CD14-positive monocyte (primary cell): ENCODE data around the gene TMEM132E. TPM values are rescaled to one million over a fixed set of nuclear protein-coding genes. Genes with fewer than 3 reads are reported as not detected.

Experiments
- DNase-seq, 3 donors: peaks; one replicate each; pipeline ENCODE4 v3.0.0-alpha.2; 2011 to 2022
- H2AFZ ChIP-seq: 2 replicates; pipeline ENCODE4 v1.6.0; 2012; ENCODE audit warnings: mild to moderate bottlenecking, low read depth, low read length, inconsistent platforms; ENCODE audit not compliant: insufficient read depth, poor library complexity, severe bottlenecking
- H3K27ac ChIP-seq, 2 donors: 1 replicate in 1 of 2; 2 replicates in 1 of 2; pipeline ENCODE4 v1.5.1; 2012 to 2013; ENCODE audit warnings: low read length in 2 of 2, control low read depth in 1 of 2, inconsistent platforms in 1 of 2, low read depth in 1 of 2, mild to moderate bottlenecking in 1 of 2
- H3K27me3 ChIP-seq, 2 donors: one replicate each; pipeline versions ENCODE4 v1.6.0 to v1.6.1; 2011 to 2013; ENCODE audit warnings: low read length in 2 of 2; ENCODE audit not compliant: control insufficient read depth in 2 of 2, insufficient read depth in 2 of 2
- H3K36me3 ChIP-seq, 2 donors: replicated peaks in 1 of 2; 1 replicate in 1 of 2; 2 replicates in 1 of 2; pipeline versions ENCODE4 v1.5.1 to v1.6.1; 2012 to 2013; ENCODE audit warnings: low read length in 2 of 2, control low read depth in 1 of 2, inconsistent platforms in 1 of 2, mild to moderate bottlenecking in 1 of 2; ENCODE audit not compliant: insufficient read depth in 2 of 2, control insufficient read depth in 1 of 2
- H3K4me1 ChIP-seq, 2 donors: 1 replicate in 1 of 2; 2 replicates in 1 of 2; pipeline versions ENCODE4 v1.5.1 to v1.6.1; 2012 to 2013; ENCODE audit warnings: low read length in 2 of 2, control low read depth in 1 of 2, inconsistent platforms in 1 of 2, mild to moderate bottlenecking in 1 of 2, moderate library complexity in 1 of 2; ENCODE audit not compliant: insufficient read depth in 2 of 2, control insufficient read depth in 1 of 2
- H3K4me2 ChIP-seq: replicated peaks from 2 replicates; pipeline ENCODE3; 2012; ENCODE audit warnings: low read length, moderate library complexity, mild to moderate bottlenecking; ENCODE audit not compliant: poor library complexity, severe bottlenecking; ENCODE audit errors: extremely low read depth
- H3K4me3 ChIP-seq, 3 experiments: fragments of 200-600 bp in 1 of 3; sonication (generic) in 1 of 3; replicated peaks in 1 of 3; 1 replicate in 2 of 3; 2 replicates in 1 of 3; pipeline ENCODE4 v1.5.1; 2011 to 2013; ENCODE audit warnings: low read length in 3 of 3, mild to moderate bottlenecking in 3 of 3, control low read depth in 2 of 3, low read depth in 2 of 3, inconsistent platforms in 1 of 3, moderate library complexity in 1 of 3
- H3K79me2 ChIP-seq: 2 replicates; pipeline ENCODE4 v1.6.0; 2012; ENCODE audit warnings: mild to moderate bottlenecking, control low read depth, inconsistent platforms, low read length, moderate library complexity; ENCODE audit not compliant: insufficient read depth
- H3K9ac ChIP-seq: 2 replicates; pipeline ENCODE4 v1.6.0; 2017; ENCODE audit warnings: low read length, mild to moderate bottlenecking; ENCODE audit not compliant: insufficient read depth, poor library complexity, severe bottlenecking
- H3K9me3 ChIP-seq, 2 donors: replicated peaks in 1 of 2; 1 replicate in 1 of 2; 2 replicates in 1 of 2; pipeline versions ENCODE4 v1.5.1 to v1.6.1; 2012 to 2013; ENCODE audit warnings: low read length in 2 of 2, control low read depth in 1 of 2; ENCODE audit not compliant: control insufficient read depth in 1 of 2, insufficient read depth in 1 of 2
- H4K20me1 ChIP-seq: 2 replicates; pipeline ENCODE4 v1.6.0; 2012; ENCODE audit warnings: mild to moderate bottlenecking, low read length, control low read depth, moderate library complexity; ENCODE audit not compliant: insufficient read depth
- H3K27ac Mint-ChIP-seq, 7 donors: one replicate each; pipeline ENCODE4 v1.8.0; 2020; ENCODE audit warnings: mild to moderate bottlenecking in 7 of 7, mixed read lengths in 7 of 7, moderate library complexity in 6 of 7, inconsistent platforms in 2 of 7
- H3K27me3 Mint-ChIP-seq, 3 donors: one replicate each; pipeline ENCODE4 v1.8.0; 2021 to 2022; ENCODE audit warnings: low read depth in 3 of 3, mild to moderate bottlenecking in 3 of 3, mixed read lengths in 3 of 3, moderate library complexity in 3 of 3, inconsistent platforms in 1 of 3
- H3K36me3 Mint-ChIP-seq, 2 donors: one replicate each; pipeline ENCODE4 v1.8.0; 2020; ENCODE audit warnings: mixed read lengths in 2 of 2, inconsistent platforms in 1 of 2, mild to moderate bottlenecking in 1 of 2
- H3K4me1 Mint-ChIP-seq: one replicate; pipeline ENCODE4 v1.8.0; 2020; ENCODE audit warnings: mild to moderate bottlenecking, mixed read lengths
- H3K4me3 Mint-ChIP-seq, 2 donors: one replicate each; pipeline ENCODE4 v1.8.0; 2020; ENCODE audit warnings: mild to moderate bottlenecking in 2 of 2, mixed read lengths in 2 of 2, moderate library complexity in 1 of 2
- H3K9me3 Mint-ChIP-seq, 7 donors: one replicate each; pipeline ENCODE4 v1.8.0; 2020 to 2022; ENCODE audit warnings: mixed read lengths in 7 of 7, mild to moderate bottlenecking in 6 of 7, moderate library complexity in 6 of 7, inconsistent platforms in 2 of 7
- WGBS: methylation state at CpG from one replicate; pipeline ENCODE4 v1.1.5; 2013; ENCODE audit warnings: missing lambda C conversion rate; ENCODE audit not compliant: insufficient coverage; 5-methylcytosine and 5-hydroxymethylcytosine counted together
- intact Hi-C, 2 donors: fragments of 100-400 bp; cut with micrococcal nuclease; formaldehyde crosslinking; loops; one replicate each; pipeline versions ENCODE4 v1.15.0 to v1.15.1; 2023
- polyA plus RNA-seq, 3 donors: library from polyadenylated mRNA; depleted of rRNA in 1 of 3; unstranded in 2 of 3; stranded (reverse) in 1 of 3; fragments of 300-500 nt in 2 of 3; fragments of >200 nt in 1 of 3; fragmentation: Illumina TruSeq in 2 of 3; gene quantifications; 1 replicate in 2 of 3; 2 replicates in 1 of 3; pipeline ENCODE4 v1.2.3, GENCODE V29; 2012 to 2021
- TF ChIP-seq, protein P1 (sequence below): fragments of 200-600 bp; IDR thresholded peaks from one replicate; pipeline ENCODE4 v1.8.0; 2022; ENCODE audit warnings: antibody characterized with exemption, mild to moderate bottlenecking

Gene TMEM132E
- polyA plus RNA-seq, 3 donors: not detected

DNA sequence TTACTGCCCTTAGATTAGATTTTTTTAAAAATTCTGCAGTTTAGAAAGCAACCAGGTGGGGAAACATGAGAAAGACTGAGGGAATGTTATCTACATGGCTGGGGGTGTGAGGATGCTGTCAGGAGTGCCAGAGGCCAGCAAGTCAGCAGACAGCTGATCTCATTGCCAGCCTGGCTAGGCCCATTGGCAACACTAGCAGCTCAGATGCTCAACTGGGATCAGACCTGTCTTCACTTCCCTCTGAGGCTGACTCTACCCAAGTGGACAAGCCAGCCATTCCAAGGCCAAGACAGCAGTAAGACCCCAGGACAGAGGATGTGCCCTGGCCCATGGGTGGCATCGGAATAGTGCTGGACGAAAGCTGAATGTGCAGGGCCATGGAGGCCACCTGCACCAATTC is 96.2 kb downstream of the TMEM132E start:
- H3K27ac ChIP-seq: no peak overlapping the region
- H3K4me3 Mint-ChIP-seq: no peak overlapping the region
- H4K20me1 ChIP-seq: no peaks in the 10 kb centered on the region
- no peak overlapping the region for H2AFZ ChIP-seq
- no peaks in the 10 kb centered on the region for H3K4me1 ChIP-seq
- peaks cover 0 to 2% of the 10 kb centered on the region in 2 donors for H3K27me3 ChIP-seq
- H3K9me3 Mint-ChIP-seq: peaks cover 0 to 3% (median 0%) of the 10 kb centered on the region in 7 donors
- no peak overlapping the region for H3K9ac ChIP-seq
- no peak overlapping the region for H3K27ac Mint-ChIP-seq
- 61% methylated on average over 2 of the region's 2 CpGs for WGBS
- TF ChIP-seq, protein P1, sequence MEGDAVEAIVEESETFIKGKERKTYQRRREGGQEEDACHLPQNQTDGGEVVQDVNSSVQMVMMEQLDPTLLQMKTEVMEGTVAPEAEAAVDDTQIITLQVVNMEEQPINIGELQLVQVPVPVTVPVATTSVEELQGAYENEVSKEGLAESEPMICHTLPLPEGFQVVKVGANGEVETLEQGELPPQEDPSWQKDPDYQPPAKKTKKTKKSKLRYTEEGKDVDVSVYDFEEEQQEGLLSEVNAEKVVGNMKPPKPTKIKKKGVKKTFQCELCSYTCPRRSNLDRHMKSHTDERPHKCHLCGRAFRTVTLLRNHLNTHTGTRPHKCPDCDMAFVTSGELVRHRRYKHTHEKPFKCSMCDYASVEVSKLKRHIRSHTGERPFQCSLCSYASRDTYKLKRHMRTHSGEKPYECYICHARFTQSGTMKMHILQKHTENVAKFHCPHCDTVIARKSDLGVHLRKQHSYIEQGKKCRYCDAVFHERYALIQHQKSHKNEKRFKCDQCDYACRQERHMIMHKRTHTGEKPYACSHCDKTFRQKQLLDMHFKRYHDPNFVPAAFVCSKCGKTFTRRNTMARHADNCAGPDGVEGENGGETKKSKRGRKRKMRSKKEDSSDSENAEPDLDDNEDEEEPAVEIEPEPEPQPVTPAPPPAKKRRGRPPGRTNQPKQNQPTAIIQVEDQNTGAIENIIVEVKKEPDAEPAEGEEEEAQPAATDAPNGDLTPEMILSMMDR: no peak
- H3K9me3 ChIP-seq: no peaks in the 10 kb centered on the region
- H3K4me1 Mint-ChIP-seq: peaks cover 4% of the 10 kb centered on the region
- DNase-seq: no peak
- no peaks in the 10 kb centered on the region for H3K36me3 Mint-ChIP-seq
- H3K79me2 ChIP-seq: no peaks in the 10 kb centered on the region
- peaks cover 5 to 13% (median 6%) of the 10 kb centered on the region in 3 donors for H3K27me3 Mint-ChIP-seq
- intact Hi-C loops: no loop called here
- H3K36me3 ChIP-seq: no peaks in the 10 kb centered on the region
- H3K4me2 ChIP-seq: no peak overlapping the region
- H3K4me3 ChIP-seq: no peak overlapping the region

DNA sequence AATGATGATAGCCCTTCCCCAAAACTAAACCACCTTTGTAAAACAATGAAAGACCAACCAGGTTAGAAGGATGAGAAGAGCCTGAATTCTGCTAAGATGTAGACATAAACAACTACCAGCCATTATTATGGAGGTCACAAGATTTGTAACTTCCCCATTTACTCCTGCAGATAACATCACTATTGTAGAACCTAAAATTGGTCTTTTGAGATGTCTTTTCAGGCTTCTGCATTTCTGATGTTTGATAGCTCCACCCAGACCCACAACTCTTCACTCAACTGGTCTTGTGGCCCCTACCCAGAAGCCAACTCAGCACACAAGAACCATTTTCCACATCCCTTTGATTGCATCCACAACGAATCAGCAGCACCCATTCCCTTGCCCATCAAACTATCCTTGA is 100.8 kb downstream of the TMEM132E start:
- Histone ChIP-seq H3K79me2 (no peaks in the 10 kb centered on the region), H3K9ac (no peak overlapping the region), H3K4me3 (no peak overlapping the region), H3K27me3 (peaks cover 0 to 2% of the 10 kb centered on the region in 2 donors), H3K4me2 (no peak overlapping the region), H3K4me1 (no peaks in the 10 kb centered on the region), H4K20me1 (no peaks in the 10 kb centered on the region), H3K27ac (no peak overlapping the region), H3K9me3 (no peaks in the 10 kb centered on the region), H3K36me3 (no peaks in the 10 kb centered on the region), H2AFZ (no peak overlapping the region)
- Mint-ChIP-seq H3K27me3 (peaks cover 4 to 13% (median 8%) of the 10 kb centered on the region in 3 donors), H3K9me3 (peaks cover 0 to 3% (median 0%) of the 10 kb centered on the region in 7 donors), H3K4me1 (no peaks in the 10 kb centered on the region), H3K27ac (peak overlapping the region in 1 of 7 donors; percentile 25), H3K4me3 (no peak overlapping the region), H3K36me3 (no peaks in the 10 kb centered on the region)
- TF ChIP-seq, protein P1: no peak
- no peak for DNase-seq
- WGBS: 67% methylated on average over 1 of the region's 1 CpG
- intact Hi-C loops: no loop called here
